GM23338 (cell line): Measurements from ENCODE around the gene TPM3. TPM values are rescaled to one million over a fixed set of nuclear protein-coding genes. Genes with fewer than 3 reads are reported as not detected.

Experiments
- ATAC-seq: fragments of 200-7000 bp; cut with Tn5 transposase; 3 replicates; pipeline ENCODE4 v1.9.1; 2020
- DNase-seq: peaks from one replicate; pipeline ENCODE4 v3.0.0-alpha.2; 2015; ENCODE audit warnings: low spot score
- H2AFZ ChIP-seq: fragments of 200-600 bp; sonication (generic); 2 replicates; pipeline ENCODE4 v1.8.0; 2016; ENCODE audit warnings: antibody characterized with exemption, mild to moderate bottlenecking, moderate library complexity
- H3F3A ChIP-seq: fragments of 200-600 bp; sonication (generic); replicated peaks from 2 replicates; pipeline ENCODE4 v1.8.0; 2017; ENCODE audit warnings: antibody characterized with exemption, mixed run types, low read depth
- H3K27ac ChIP-seq: fragments of 200-600 bp; sonication (generic); 2 replicates; pipeline ENCODE4 v1.6.1; 2016; ENCODE audit warnings: low read depth
- H3K27me3 ChIP-seq: fragments of 200-600 bp; sonication (generic); 2 replicates; pipeline ENCODE4 v1.8.0; 2016; ENCODE audit warnings: mild to moderate bottlenecking, mixed run types, moderate library complexity; ENCODE audit not compliant: insufficient read depth
- H3K36me3 ChIP-seq: fragments of 200-600 bp; sonication (generic); 2 replicates; pipeline ENCODE4 v1.8.0; 2016; ENCODE audit warnings: mild to moderate bottlenecking; ENCODE audit not compliant: insufficient read depth
- H3K4me1 ChIP-seq: fragments of 200-600 bp; sonication (generic); 2 replicates; pipeline ENCODE4 v1.8.0; 2016; ENCODE audit warnings: mild to moderate bottlenecking, moderate library complexity; ENCODE audit not compliant: insufficient read depth
- H3K4me2 ChIP-seq: fragments of 200-600 bp; sonication (generic); 2 replicates; pipeline ENCODE4 v1.7.1; 2017; ENCODE audit warnings: mixed run types
- H3K4me3 ChIP-seq: fragments of 200-600 bp; sonication (generic); 2 replicates; pipeline ENCODE4 v1.6.1; 2016; ENCODE audit warnings: mixed run types
- H3K79me2 ChIP-seq: fragments of 200-600 bp; sonication (generic); replicated peaks from 2 replicates; pipeline ENCODE4 v1.8.0; 2017; ENCODE audit warnings: mild to moderate bottlenecking; ENCODE audit not compliant: insufficient read depth
- H3K9me2 ChIP-seq: fragments of 200-600 bp; sonication (generic); 2 replicates; pipeline ENCODE4 v1.8.0; 2017; ENCODE audit not compliant: insufficient read depth
- H4K20me1 ChIP-seq: fragments of 200-600 bp; sonication (generic); replicated peaks from 2 replicates; pipeline ENCODE4 v1.8.0; 2017; ENCODE audit warnings: mild to moderate bottlenecking; ENCODE audit not compliant: insufficient read depth
- H3K27ac Mint-ChIP-seq: 2 replicates; pipeline ENCODE4 v1.8.0; 2020; ENCODE audit warnings: inconsistent platforms, mild to moderate bottlenecking, moderate library complexity, mixed read lengths
- H3K27me3 Mint-ChIP-seq: 3 replicates; pipeline ENCODE4 v1.8.0; 2022; ENCODE audit warnings: low read depth, mild to moderate bottlenecking, moderate library complexity, mixed read lengths, inconsistent platforms; ENCODE audit not compliant: insufficient read depth, poor library complexity
- H3K36me3 Mint-ChIP-seq: 3 replicates; pipeline ENCODE4 v1.8.0; 2021; ENCODE audit warnings: low read depth, mild to moderate bottlenecking, inconsistent platforms, moderate library complexity, mixed read lengths
- H3K4me1 Mint-ChIP-seq: 3 replicates; pipeline ENCODE4 v1.8.0; 2020; ENCODE audit warnings: mild to moderate bottlenecking, inconsistent platforms, mixed read lengths
- H3K4me3 Mint-ChIP-seq: 3 replicates; pipeline ENCODE4 v1.8.0; 2021; ENCODE audit warnings: moderate library complexity, mild to moderate bottlenecking, inconsistent platforms, mixed read lengths
- H3K9me3 Mint-ChIP-seq: 3 replicates; pipeline ENCODE4 v1.8.0; 2020; ENCODE audit warnings: moderate library complexity, mild to moderate bottlenecking, inconsistent platforms, mixed read lengths
- CREB1 ChIP-seq: fragments of 250-450 bp; sonication (Bioruptor Pico); IDR thresholded peaks from 2 replicates; pipeline ENCODE4 v1.5.0; 2020; ENCODE audit warnings: low read depth, mild to moderate bottlenecking, moderate library complexity
- CTCF ChIP-seq, 2 experiments: fragments of 200-600 bp in 1 of 2; sonication (generic) in 1 of 2; conservative IDR thresholded peaks; 2 replicates each; pipeline versions ENCODE4 v1.5.1 to v1.6.1; 2016 to 2017; ENCODE audit warnings: antibody characterized with exemption in 2 of 2, low read depth in 2 of 2, mild to moderate bottlenecking in 2 of 2, moderate library complexity in 1 of 2
- ETS1 ChIP-seq: IDR thresholded peaks from 2 replicates; pipeline ENCODE4 v1.6.1; 2016; ENCODE audit warnings: antibody characterized with exemption
- EZH2 ChIP-seq: fragments of 200-600 bp; sonication (generic); IDR thresholded peaks from one replicate; pipeline ENCODE4 v1.8.0; 2017; ENCODE audit warnings: antibody characterized with exemption, mild to moderate bottlenecking, low read depth; ENCODE audit not compliant: unreplicated experiment
- EZH2phosphoT487 ChIP-seq: fragments of 200-600 bp; sonication (generic); IDR thresholded peaks from one replicate; pipeline ENCODE4 v1.8.1; 2018; ENCODE audit warnings: antibody characterized with exemption; ENCODE audit not compliant: unreplicated experiment
- NANOG ChIP-seq: IDR thresholded peaks from 2 replicates; pipeline ENCODE4 v1.6.1; 2016; ENCODE audit warnings: antibody characterized with exemption, borderline replicate concordance
- REST ChIP-seq: IDR thresholded peaks from one replicate; pipeline ENCODE4 v1.6.1; 2018; ENCODE audit warnings: antibody characterized with exemption; ENCODE audit not compliant: unreplicated experiment
- ZNF114 ChIP-seq: fragments of 250-450 bp; sonication (Bioruptor Pico); IDR thresholded peaks from 2 replicates; pipeline ENCODE4 v1.5.0; 2020; ENCODE audit warnings: mild to moderate bottlenecking, moderate library complexity
- ZNF331 ChIP-seq: fragments of 250-450 bp; sonication (Bioruptor Pico); IDR thresholded peaks from 2 replicates; pipeline ENCODE4 v1.5.0; 2020; ENCODE audit warnings: low read depth, mild to moderate bottlenecking, moderate library complexity
- ZNF462 ChIP-seq: fragments of 250-450 bp; sonication (Bioruptor Pico); IDR thresholded peaks from 2 replicates; pipeline ENCODE4 v1.5.0; 2020; ENCODE audit warnings: mild to moderate bottlenecking, moderate library complexity
- polyA plus RNA-seq: library from polyadenylated mRNA; unstranded; fragments of >200 nt; fragmentation: Nextera tagmentation; extraction: Ambion mirVana; gene quantifications from 2 replicates; pipeline ENCODE4 v1.2.1, GENCODE V29; 2016
- total RNA-seq: library from RNA; depleted of rRNA; stranded (reverse); fragments of >200 nt; shearing (Covaris generic); gene quantifications from 2 replicates; pipeline ENCODE4 v1.2.3, GENCODE V29; 2014

The TPM3 gene
- total and polyA plus RNA-seq, 2 experiments from 2014 or later = 544 to 747 TPM

- Histone ChIP-seq H3F3A (no peaks in the 10 kb centered on the region), H3K4me1 (no peaks in the 10 kb centered on the region; the same call in 1 of the 2 replicates)
These were observed 1.9 kb upstream of the TPM3 start for GRCh38 chr1:154193821-154194220.

More at GRCh38 chr1:154193821-154194220, 1.9 kb upstream of the TPM3 start:
- Histone ChIP-seq H3K79me2 (no peaks in the 10 kb centered on the region), H3K4me2 (no peak overlapping the region), H4K20me1 (no peaks in the 10 kb centered on the region), H2AFZ (no peak overlapping the region), H3K27me3 (no peaks in the 10 kb centered on the region), H3K4me3 (no peak overlapping the region), H3K36me3 (no peaks in the 10 kb centered on the region), H3K9me2 (no peaks in the 10 kb centered on the region), H3K27ac (no peak overlapping the region)
- Mint-ChIP-seq H3K27ac (no peak overlapping the region), H3K4me1 (peaks cover 17% of the 10 kb centered on the region), H3K27me3 (peaks cover 13% of the 10 kb centered on the region), H3K36me3 (no peaks in the 10 kb centered on the region; the same call in 2 of the 3 replicates), H3K9me3 (no peaks in the 10 kb centered on the region; the same call in 2 of the 3 replicates), H3K4me3 (no peak overlapping the region)
- TF ChIP-seq CREB1 = no peak
- TF ChIP-seq EZH2 = no peak
- no peak for TF ChIP-seq ZNF462 (CRISPR knock-in tag)
- no peak for TF ChIP-seq ZNF114
- no peak for TF ChIP-seq ETS1
- TF ChIP-seq ZNF331 = no peak
- TF ChIP-seq EZH2phosphoT487 = no peak
- no peak for TF ChIP-seq CTCF (conservative IDR thresholded peaks at IDR 0.05; ENCODE audit: low read depth in 2 of 2)
- TF ChIP-seq NANOG = no peak
- no peak for TF ChIP-seq REST
- DNase-seq (no peak), ATAC-seq (no peak)
